Measurements from ENCODE around the gene ADIPOR2. TPM values are rescaled to one million over a fixed set of nuclear protein-coding genes. Genes with fewer than 3 reads are reported as not detected.

ADIPOR2 gene
- total RNA-seq, 2 experiments from 2014 or later, result 31.1 to 34.8 TPM

DNA sequence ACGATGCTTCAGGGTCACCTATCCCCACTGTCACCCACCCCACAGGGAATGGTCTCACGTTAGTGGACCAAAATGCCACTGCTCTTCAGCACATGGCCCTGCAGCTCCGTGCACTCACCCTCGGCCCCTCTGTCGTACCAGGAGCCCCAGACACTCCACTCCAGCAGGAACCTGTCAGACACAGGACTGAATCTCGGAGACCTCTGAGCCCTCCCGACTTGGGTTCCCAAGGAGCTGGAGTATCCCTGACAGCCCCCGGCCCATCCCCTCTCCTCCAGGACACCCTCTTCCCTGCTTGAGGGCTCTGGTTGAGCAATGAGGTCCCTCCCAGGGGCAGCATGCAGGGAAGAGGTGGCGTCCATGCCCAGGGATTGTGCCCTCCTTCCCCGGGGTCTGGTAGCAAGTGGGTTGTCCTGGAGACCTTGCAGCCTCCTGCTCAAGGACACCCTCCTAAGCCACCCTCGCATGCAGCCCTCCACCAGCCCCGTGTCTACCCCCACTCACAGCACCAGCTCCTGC is 109.1 kb downstream of the ADIPOR2 start:
- intact Hi-C loops (cut with micrococcal nuclease), result no loop called here
- no peak for DNase-seq

DNA sequence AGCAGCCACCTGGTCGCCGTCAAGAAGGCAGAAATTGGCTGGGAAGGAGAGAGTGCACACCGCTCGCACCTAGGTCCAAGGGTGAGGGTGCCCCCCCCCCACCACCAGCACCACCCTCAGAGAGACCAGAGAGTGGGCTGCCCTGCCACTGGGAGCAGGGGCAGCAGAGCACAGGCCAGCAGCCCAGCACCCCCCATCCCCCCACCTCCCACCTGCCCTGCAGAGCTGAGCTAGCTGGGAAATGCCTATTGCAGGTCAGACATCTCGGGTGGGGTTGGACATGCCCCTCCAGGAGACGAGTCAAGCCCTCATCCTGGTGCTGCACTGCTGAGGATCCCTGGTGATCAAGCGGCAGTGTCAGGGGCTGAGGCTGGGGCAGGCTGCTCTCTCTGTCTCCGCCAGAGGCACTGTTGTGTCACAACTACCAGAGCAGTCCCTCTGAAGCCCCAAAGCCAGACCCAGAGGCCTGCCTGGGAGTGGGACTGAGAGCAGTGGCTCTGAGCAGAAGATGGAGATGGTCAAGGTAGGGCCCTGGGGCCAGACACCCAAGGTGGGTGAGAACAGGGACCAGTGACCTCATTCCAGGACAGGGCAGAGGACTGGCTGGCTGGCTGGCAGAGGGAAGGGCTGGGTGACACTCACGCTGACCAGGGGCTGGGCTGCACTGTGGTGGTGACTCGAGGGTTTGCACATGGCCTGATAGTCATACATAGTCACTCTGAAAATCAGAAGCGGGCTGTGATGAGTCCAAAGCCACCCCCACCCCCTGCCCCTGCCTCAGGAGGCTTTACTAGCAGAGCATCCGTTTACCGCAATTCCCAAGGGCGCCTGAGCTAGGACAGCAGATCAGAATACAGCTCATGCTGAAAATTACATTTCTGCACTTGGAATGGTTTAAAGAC is 109.8 kb downstream of the ADIPOR2 start:
- H3K27ac Mint-ChIP-seq, result no peak overlapping the region
- H3K27me3 Mint-ChIP-seq (ENCODE audit: low read depth), result no peaks in the 10 kb centered on the region
- H3K9me3 Mint-ChIP-seq, result no peaks in the 10 kb centered on the region
- intact Hi-C loops (cut with micrococcal nuclease), result no loop called here
- H3K36me3 Mint-ChIP-seq (ENCODE audit: low read depth), result no peaks in the 10 kb centered on the region
- H3K4me1 Mint-ChIP-seq (ENCODE audit: low read depth), result peaks cover 8% of the 10 kb centered on the region
- CTCF ChIA-PET, result interaction anchor here (4.4 kb wide), 1 partner anchor 139 kb away, joined by 21 read pairs; no protein-coding TSS in a partner anchor
- no peak overlapping the region for H3K4me3 Mint-ChIP-seq
- no peak for DNase-seq

More for the DNA sequence above, 109.1 kb downstream of the ADIPOR2 start:
- Mint-ChIP-seq H3K4me1 (ENCODE audit: low read depth) (peaks cover 10% of the 10 kb centered on the region), H3K27me3 (ENCODE audit: low read depth) (no peaks in the 10 kb centered on the region), H3K4me3 (no peak overlapping the region), H3K36me3 (ENCODE audit: low read depth) (no peaks in the 10 kb centered on the region), H3K27ac (no peak overlapping the region), H3K9me3 (no peaks in the 10 kb centered on the region)
- CTCF ChIA-PET, result interaction anchor here (4.4 kb wide), 1 partner anchor 140 kb away, joined by 21 read pairs; no protein-coding TSS in a partner anchor

DNA sequence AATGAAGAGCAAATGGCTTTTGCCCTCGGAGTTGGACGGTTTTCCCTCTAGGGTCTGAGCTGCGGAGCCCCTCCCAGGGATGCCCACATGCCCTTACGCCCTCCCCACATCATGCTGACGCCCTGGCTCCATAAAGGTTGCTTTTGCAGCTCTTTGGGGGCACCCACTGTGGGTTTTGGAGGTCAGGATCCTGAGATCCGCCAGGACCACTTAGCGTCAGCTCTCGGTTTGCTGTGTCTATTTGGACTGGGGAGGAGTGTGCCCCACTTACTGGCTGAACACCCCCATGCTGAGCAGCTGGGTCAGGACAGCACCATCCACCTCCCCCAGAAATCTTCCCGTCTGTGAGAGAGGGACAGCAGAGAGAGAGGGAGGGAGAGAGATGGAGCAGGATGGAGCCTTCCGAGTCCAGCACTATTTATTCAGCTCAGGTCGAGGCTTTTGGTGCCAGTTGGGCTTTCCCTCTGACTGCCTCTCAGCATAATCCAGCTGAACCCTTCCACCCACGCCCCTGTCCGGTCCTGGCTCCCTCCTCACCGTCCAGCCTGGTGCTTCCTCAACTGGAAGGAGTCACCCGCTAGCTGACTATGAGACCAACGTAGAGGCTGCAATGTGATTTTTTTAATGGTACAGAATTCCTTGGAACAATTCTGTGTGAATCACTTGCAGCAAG is 110.6 kb downstream of the ADIPOR2 start:
- CTCF ChIA-PET, result interaction anchor here (4.4 kb wide), 1 partner anchor 138 kb away, joined by 21 read pairs; no protein-coding TSS in a partner anchor
- no peak overlapping the region for H3K4me3 Mint-ChIP-seq
- no peak for DNase-seq

DNA sequence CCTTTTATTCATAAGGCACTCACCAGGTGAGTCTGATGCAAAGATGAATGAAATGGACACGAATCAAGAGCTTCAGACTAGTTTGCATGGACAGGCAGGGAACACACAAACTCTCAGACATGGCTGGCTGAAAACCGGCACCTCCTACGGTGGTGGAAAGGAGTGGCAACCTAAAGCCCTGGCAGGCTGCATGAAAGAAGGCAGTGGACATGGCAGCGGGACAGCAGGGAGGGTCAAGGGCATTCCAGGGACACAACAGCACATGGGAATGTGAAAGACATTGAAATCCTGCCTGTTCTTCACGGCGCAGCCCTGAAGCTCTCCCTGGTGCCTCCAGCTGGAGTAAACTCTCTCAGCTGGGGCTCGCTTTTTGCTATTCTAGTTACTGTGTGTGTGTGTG is 112.9 kb downstream of the ADIPOR2 start:
- no peak overlapping the region for H3K27ac Mint-ChIP-seq
- intact Hi-C loops (cut with micrococcal nuclease), result loop anchor here (1.0 kb wide), 1 partner anchor 7 kb away; no protein-coding TSS in a partner anchor
- no peaks in the 10 kb centered on the region for H3K27me3 Mint-ChIP-seq (ENCODE audit: low read depth)
- no peak overlapping the region for H3K4me3 Mint-ChIP-seq
- CTCF ChIA-PET, result interaction anchor here (0.8 kb wide), 1 partner anchor 136 kb away, joined by 3 read pairs; no protein-coding TSS in a partner anchor
- no peak for DNase-seq
- H3K36me3 Mint-ChIP-seq (ENCODE audit: low read depth), result no peaks in the 10 kb centered on the region
- no peaks in the 10 kb centered on the region for H3K9me3 Mint-ChIP-seq
- H3K4me1 Mint-ChIP-seq (ENCODE audit: low read depth), result peaks cover 6% of the 10 kb centered on the region

More for the DNA sequence above, 110.6 kb downstream of the ADIPOR2 start:
- Mint-ChIP-seq H3K4me1 (ENCODE audit: low read depth) (peaks cover 6% of the 10 kb centered on the region), H3K36me3 (ENCODE audit: low read depth) (no peaks in the 10 kb centered on the region), H3K27me3 (ENCODE audit: low read depth) (no peaks in the 10 kb centered on the region), H3K9me3 (no peaks in the 10 kb centered on the region), H3K27ac (no peak overlapping the region)
- intact Hi-C loops (cut with micrococcal nuclease), result no loop called here

DNA sequence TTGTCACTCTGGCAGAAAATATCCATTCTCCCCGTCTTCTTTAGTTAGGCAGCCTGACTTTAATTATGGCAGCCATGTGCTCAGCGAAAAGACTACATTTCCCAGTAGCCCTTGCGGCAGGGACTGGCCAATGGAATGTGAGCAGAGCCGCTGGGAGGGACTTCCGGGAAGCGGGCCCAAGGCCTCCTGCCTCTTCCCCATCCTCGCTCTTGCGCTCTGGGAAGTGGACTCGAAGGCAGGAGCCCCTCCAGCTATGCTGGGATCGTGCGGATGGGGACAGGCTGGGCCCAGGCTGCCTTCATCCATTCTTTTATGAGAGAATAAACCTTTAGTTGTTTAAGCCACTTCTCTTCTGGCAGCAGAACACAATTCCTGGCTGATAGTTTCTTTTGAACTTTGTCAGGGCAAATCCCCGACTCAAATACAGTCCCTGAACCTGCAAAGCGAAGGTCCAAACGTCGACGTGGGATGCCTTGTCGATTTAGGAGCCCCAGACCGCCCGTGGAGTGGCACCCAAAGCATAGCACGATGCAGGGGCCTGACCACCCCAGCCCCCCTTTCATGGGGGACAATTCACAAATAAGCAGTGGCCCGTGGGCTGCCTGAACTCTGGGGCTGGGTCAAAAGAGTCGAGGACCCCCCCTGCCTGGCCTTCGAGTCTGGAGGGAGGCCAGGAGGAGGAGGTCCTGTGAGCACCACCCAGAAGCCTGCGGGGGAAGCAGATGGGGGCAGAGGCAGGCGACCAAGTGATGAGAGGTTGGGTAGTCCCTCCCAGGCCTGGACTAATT is 113.9 kb downstream of the ADIPOR2 start:
- Mint-ChIP-seq H3K4me3 (peak overlapping the region; percentile 20), H3K27ac (peak overlapping the region; percentile 74), H3K36me3 (ENCODE audit: low read depth) (no peaks in the 10 kb centered on the region), H3K9me3 (no peaks in the 10 kb centered on the region), H3K27me3 (ENCODE audit: low read depth) (no peaks in the 10 kb centered on the region), H3K4me1 (ENCODE audit: low read depth) (peaks cover 6% of the 10 kb centered on the region)
- CTCF ChIA-PET, result interaction anchor here (0.8 to 1.0 kb wide), 2 partner anchors 14 to 135 kb away, joined by 3 to 5 read pairs; no protein-coding TSS in a partner anchor
- intact Hi-C loops (cut with micrococcal nuclease), result loop anchor here (1.0 kb wide), 1 partner anchor 8 kb away; no protein-coding TSS in a partner anchor
- peak; percentile 95 for DNase-seq

DNA sequence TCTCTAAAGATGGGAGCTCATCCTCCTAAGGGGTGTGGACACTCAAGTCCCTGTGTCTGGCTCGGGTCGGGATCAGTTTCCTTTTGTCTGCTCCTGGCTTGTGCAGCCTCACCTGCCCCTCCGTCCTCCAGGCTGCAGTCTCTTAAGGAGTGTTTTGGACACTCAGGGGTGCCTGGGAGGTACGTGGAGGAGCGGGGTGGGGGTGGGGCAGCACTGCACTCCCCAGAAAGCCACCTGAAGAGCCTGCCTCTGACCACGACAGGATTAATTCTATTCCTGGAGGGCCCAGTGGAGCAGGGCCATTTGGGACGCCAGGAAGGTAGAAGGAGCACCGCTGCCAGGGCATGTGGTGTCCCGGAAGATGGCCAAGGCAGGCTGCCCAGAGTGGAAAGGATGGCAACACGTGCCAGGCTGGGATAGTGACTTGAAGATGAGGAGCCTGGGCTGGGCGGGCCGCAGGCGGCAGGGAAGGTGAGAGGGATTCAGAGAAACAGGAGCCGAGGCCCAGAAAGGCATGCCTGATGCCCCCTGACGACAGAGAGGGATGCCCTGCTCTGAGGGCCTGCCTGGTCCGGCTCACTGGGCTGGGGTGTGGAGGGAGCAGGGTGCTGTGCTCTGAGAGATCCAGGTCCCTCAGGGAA is 114.7 kb downstream of the ADIPOR2 start:
- intact Hi-C loops (cut with micrococcal nuclease), result no loop called here
- no peak for DNase-seq
- Mint-ChIP-seq H3K4me1 (ENCODE audit: low read depth) (peaks cover 7% of the 10 kb centered on the region), H3K9me3 (no peaks in the 10 kb centered on the region), H3K36me3 (ENCODE audit: low read depth) (no peaks in the 10 kb centered on the region), H3K4me3 (no peak overlapping the region), H3K27me3 (ENCODE audit: low read depth) (no peaks in the 10 kb centered on the region), H3K27ac (no peak overlapping the region)
- CTCF ChIA-PET, result interaction anchor here (0.7 kb wide), 1 partner anchor 134 kb away, joined by 4 read pairs; no protein-coding TSS in a partner anchor

DNA sequence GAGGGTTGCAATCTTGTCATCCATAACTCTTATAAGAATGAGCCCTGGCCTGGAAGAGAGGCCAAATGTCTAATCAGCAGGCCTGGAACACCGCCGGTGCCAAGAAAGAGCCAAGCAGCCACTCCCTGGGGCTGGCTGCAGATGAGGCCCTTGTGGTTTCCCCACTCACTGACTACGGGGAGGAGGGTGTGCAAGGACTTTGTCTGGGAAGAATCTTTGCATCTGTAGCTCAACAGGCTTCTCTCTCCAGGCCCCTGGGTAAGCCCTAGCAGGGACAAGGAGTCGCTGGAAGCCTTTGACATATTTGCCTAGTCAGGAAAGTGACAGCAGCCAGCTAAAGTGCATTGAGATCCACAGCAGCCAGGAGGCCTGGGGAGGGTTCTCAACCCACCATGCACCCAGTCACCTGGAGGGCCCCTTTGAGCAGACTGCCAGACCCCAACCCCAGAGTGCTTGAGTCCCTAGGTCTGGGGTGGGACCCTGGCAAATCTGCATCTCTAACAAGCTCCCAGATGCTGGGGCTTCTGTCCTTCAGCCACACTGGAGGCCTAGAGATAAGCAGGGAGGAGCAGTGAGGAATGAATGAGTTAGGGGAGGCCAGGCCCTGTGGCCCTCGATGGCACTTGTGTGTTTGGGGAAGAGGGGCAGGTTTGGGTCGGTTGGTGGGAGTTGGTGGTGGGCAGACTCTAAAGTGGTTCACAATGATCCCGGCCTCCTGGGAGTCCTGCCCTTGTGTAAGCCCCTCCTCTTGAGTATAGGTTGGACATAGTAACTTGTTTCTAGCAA is 115.6 kb downstream of the ADIPOR2 start:
- H3K27ac Mint-ChIP-seq, result no peak overlapping the region
- intact Hi-C loops (cut with micrococcal nuclease), result no loop called here

DNA sequence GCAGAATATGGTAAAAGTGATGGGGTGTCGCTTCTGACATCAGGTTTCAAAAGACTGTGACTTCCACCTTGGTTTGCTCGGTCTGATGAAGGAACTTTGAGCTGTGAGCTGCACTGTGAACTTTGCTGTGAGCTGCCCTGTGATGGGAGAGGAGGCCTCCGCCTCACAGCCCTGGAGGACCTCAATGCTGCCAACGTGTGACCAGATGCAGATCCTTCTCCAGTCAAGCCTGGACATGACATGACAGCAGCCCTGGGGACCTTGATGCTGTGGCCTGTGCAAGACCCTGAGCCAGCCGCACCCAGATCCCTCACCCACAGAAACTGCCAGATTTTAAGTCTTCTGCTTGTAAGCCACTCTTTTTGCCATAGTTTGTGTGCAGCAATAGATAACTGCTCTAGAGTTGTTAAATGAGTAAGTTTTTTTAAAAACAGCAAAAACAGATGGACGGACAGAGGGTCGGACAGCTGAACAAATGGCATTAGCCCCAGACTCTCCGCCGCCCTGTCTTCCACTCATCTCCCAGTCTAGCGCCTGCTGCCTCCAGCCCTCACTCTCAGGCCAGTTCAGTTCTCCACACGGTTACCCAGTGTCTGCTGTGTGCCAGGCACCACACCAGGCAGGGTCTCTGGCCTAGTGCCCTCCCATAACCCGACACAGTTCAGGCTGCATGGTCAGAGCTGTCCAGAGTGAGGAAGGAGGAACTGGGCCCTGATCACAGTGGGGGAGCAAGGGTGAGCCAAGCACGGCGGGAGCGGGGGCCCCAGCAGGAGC is 116.4 kb downstream of the ADIPOR2 start:
- Mint-ChIP-seq H3K36me3 (ENCODE audit: low read depth) (no peaks in the 10 kb centered on the region), H3K27ac (no peak overlapping the region), H3K9me3 (no peaks in the 10 kb centered on the region), H3K27me3 (ENCODE audit: low read depth) (no peaks in the 10 kb centered on the region), H3K4me1 (ENCODE audit: low read depth) (peaks cover 9% of the 10 kb centered on the region), H3K4me3 (no peak overlapping the region)
- CTCF ChIA-PET, result no interaction called here
- intact Hi-C loops (cut with micrococcal nuclease), result no loop called here
- no peak for DNase-seq

More for the DNA sequence above, 115.6 kb downstream of the ADIPOR2 start:
- Mint-ChIP-seq H3K27me3 (ENCODE audit: low read depth) (no peaks in the 10 kb centered on the region), H3K4me1 (ENCODE audit: low read depth) (peaks cover 9% of the 10 kb centered on the region), H3K4me3 (no peak overlapping the region), H3K9me3 (no peaks in the 10 kb centered on the region), H3K36me3 (ENCODE audit: low read depth) (no peaks in the 10 kb centered on the region)
- CTCF ChIA-PET, result interaction anchor here (0.7 kb wide), 1 partner anchor 133 kb away, joined by 4 read pairs; no protein-coding TSS in a partner anchor
- no peak for DNase-seq

DNA sequence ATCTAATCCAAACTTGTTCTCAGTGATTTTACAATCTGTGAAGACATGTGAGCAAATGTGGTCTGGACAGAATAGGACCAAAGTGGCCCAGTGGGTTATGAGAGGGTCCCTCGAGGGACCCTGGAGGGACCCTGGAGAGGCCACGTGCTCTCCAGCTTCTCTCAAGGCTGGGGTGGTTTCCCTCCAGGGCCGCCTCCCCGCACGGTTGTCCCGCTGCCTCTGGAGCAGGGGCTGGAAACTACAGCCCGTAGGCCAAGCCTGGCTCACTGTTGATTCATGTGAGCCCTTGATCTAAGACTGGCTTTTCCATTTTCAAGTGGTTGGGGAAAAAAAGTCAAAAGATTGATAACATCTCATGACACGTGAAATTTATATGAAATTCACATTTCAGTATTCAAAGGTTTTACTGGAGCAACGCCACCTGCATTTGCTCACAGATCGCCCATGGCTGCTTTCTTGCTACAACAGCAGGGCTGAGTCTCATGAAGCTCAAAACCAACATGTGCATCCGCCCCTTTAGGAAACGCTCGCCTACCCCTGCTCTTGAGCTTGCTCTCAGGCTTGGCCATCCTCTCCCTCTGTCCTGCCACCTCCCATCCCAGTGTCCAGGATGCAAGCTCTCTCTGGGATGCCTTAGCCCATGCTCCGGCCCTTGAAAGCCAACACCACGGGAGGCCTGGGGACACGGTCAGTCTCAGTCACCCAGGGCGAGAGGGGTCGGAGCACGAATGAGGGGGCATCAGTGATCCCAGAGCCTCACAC is 117.3 kb downstream of the ADIPOR2 start:
- H3K27me3 Mint-ChIP-seq (ENCODE audit: low read depth), result no peaks in the 10 kb centered on the region
- intact Hi-C loops (cut with micrococcal nuclease), result no loop called here
- no peaks in the 10 kb centered on the region for H3K9me3 Mint-ChIP-seq
- no peaks in the 10 kb centered on the region for H3K36me3 Mint-ChIP-seq (ENCODE audit: low read depth)
- H3K27ac Mint-ChIP-seq, result no peak overlapping the region
- CTCF ChIA-PET, result interaction anchor here (0.6 to 1.3 kb wide), 2 partner anchors 17 to 1265 kb away, joined by 3 to 4 read pairs; no protein-coding TSS in a partner anchor
- peaks cover 11% of the 10 kb centered on the region for H3K4me1 Mint-ChIP-seq (ENCODE audit: low read depth)
- DNase-seq, result no peak
- H3K4me3 Mint-ChIP-seq, result no peak overlapping the region
